GM15510 (cell line): ENCODE data around the gene GRIN3B.

Experiments
- POLR2A ChIP-seq: IDR thresholded peaks from 3 replicates; pipeline ENCODE4 v1.6.1; 2011; ENCODE audit warnings: borderline replicate concordance; ENCODE audit not compliant: insufficient read length; ENCODE audit errors: extremely low read depth

Gene GRIN3B

GRCh38 chr19:1004803-1005664 is 4.8 kb downstream of the GRIN3B start:
- TF ChIP-seq POLR2A, result no peak

DNA sequence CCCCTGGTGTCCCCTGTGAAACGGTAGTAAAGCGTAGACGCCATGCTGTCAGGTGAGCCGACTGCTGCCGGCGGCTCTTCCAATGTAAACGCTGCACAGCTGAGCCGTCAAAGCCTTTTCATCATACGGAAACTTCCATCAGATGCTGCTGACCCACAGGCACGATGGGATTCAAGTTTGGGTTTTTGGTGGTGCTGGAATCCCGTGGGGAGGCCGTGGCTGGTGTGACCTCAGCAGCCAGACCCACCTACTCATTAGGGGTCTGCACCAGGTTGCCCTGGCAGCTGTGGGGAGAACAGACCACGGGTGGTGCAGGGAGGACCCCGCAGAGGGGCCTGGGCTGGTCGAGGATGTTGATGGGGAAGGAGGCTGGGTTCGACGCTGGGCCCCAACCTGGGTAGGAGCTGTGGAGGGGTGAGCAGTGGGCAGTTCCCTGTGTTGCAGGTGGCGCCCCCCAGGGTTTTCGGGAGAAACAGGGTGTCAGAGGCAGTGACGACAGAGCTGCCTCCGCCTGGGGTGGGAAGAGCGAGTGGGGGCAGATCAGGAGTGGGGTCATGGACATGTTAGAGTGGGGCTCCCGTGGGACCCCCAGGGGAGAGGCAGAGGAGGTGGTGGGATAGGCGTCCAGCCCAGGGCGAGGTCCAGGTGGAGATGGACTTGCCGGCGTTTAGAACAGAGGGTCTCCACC is 6.6 kb downstream of the GRIN3B start:
- TF ChIP-seq POLR2A, result no peak

- no peak for TF ChIP-seq POLR2A
Measured at GRCh38 chr19:1007399-1008251, 7.4 kb downstream of the GRIN3B start.

DNA sequence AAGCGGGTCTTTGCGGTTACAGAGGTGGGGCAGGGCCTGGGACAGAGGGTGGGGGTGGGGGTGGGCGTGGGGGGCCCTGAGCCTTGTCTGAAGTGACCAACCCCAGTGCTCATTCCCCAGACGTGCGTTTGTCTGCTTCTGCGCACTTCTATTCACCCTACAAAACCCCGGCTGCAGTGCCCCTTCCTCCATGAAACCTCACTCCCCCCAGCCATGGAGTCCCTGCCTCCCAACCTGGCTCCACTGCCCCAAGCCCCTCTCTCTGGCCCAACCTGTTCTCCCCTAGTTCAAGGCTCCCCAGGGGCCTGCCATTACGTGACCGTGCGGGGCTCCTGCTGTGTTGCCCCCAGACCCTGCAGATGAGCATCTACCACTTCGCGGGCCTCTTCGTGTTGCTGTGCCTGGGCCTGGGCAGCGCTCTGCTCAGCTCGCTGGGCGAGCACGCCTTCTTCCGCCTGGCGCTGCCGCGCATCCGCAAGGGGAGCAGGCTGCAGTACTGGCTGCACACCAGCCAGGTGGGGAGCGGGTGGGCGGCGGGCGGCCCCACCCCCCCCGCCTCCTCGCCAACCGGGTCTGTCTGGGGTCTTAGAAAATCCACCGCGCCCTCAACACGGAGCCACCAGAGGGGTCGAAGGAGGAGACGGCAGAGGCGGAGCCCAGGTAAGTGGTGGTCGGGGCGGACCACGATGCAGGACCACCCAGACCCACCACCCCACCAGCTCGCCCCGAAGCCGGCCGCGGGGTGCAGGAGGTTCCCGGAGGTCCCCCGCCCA is 8.2 kb downstream of the GRIN3B start:
- no peak for TF ChIP-seq POLR2A

- TF ChIP-seq POLR2A, result no peak
Measured at GRCh38 chr19:1009041-1009980, 9.1 kb downstream of the GRIN3B start.

GRCh38 chr19:1009981-1010538 is 9.8 kb downstream of the GRIN3B start:
- no peak for TF ChIP-seq POLR2A

DNA sequence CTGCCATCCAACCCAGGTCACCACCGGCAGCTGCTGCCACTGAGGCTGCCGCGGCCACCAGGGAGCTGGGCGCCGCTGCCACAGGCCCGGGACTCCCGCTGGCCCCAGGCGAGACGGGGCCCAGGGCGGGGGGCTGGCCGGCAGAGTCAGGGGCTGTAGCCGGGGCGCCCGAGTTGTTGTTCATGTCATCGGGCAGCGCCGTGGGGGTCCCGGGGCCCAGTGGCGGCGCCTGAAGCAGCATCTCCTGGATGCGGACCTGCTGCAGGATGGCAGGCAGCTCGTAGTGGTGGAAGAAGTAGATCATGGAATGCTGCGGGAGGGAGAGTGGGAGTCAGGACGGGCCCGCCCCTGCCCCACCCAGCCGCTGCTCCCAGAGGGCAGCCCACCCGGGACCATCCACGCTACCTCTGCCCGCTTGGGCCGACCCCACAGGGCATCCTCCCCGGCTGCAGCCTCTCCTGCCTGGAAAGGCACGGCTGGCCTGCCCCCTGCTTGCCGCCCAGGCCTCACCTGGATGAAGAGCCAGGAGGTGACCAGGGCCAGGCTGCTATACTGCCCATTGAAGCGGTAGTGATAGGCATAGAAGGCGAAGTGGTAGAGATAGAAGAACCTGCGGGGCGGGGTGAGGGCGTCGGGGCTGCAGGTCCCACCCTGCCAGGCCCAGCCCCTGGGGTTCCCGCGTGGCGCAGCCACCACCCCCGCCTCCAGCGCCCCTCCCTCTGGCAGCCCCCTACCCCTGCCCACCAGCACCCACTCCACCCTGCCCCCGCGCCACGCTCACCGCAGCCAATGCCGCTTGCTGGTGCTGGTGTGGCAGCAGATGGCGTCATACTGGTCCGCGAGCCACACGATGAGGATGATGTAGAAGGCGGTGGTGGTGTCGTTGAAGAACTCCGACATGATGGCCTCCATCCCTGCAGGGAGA is 10.6 kb downstream of the GRIN3B start:
- no peak for TF ChIP-seq POLR2A

DNA sequence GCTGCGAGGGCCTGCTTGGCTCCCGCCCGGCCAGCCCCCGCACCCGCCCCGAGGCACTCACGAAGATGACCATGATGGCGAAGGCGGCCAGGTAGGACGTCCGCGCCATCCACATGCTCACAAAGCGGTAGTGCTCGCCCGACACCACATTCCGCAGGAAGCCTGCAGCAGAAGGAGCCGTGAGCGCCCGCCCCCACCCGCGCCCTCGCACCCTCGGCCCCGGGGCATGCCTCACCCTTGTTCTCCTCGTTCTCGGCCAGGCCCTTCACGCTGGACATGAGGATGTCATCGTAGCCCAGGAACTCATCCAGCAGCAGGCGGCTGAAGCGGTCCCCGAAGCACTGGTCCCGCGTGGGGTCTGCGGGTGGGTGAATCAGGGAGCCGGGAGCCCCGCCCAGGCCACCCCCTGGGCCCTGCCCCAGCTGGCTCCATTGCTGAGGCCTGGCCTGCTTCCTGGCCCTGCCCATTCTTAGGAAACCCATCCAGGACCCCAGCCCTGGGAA is 11.7 kb downstream of the GRIN3B start:
- TF ChIP-seq POLR2A, result no peak

DNA sequence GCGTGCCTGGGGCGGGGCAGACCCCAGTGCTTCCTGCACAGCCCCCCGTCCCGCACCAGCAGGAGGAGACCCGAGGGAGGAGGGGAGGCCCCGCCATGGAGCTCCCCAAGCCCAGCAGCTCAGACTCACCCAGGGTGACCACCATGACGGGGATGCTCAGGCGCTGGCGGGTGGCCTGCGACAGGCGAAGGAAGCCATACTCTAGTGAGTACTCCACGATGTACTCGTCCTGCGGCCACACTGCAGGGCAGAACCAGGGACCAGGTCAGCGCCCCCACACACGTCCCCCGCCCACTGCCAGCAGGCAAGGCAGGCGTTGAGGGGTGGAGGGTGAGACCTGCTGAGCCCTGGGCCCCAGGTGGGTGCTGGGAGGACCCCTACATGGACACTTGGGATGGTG is 12.1 kb downstream of the GRIN3B start:
- no peak for TF ChIP-seq POLR2A

DNA sequence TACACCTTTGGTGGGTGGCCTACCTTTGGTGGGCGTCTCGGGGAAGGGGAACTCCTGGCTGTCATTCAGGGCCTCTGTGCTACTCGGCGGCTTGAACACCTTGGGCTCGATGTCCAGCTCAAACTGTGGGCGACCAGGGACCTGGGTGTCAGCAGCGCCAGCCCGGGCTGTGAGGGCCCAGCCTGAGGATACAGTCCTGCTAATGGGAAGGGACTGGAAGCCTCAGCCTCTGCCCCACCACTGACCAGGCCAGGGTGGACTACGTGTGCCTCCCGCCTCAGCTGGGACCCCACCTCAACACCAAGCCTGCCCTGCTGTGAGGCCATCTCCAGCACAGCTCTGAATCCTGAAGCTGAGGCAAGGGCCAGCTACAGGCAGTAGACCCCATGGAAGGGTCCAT is 13.0 kb downstream of the GRIN3B start:
- TF ChIP-seq POLR2A, result no peak

- no peak for TF ChIP-seq POLR2A
Measured at GRCh38 chr19:1014161-1015060, 14.2 kb downstream of the GRIN3B start.
